HG02981 (cell line): ENCODE results near the gene TRIM56.
"Not testable (repeated sequence)": the region's sequence is repeated elsewhere in the genome, so short reads cannot be mapped to it uniquely, and the experiment has no call there.

Source experiments
- ATAC-seq: cut with Tn5 transposase; IDR thresholded peaks from one replicate; pipeline ENCODE4 v1.9.1; 2021; ENCODE audit warnings: mild to moderate bottlenecking, moderate library complexity; ENCODE audit not compliant: unreplicated experiment

The TRIM56 gene, protein sequence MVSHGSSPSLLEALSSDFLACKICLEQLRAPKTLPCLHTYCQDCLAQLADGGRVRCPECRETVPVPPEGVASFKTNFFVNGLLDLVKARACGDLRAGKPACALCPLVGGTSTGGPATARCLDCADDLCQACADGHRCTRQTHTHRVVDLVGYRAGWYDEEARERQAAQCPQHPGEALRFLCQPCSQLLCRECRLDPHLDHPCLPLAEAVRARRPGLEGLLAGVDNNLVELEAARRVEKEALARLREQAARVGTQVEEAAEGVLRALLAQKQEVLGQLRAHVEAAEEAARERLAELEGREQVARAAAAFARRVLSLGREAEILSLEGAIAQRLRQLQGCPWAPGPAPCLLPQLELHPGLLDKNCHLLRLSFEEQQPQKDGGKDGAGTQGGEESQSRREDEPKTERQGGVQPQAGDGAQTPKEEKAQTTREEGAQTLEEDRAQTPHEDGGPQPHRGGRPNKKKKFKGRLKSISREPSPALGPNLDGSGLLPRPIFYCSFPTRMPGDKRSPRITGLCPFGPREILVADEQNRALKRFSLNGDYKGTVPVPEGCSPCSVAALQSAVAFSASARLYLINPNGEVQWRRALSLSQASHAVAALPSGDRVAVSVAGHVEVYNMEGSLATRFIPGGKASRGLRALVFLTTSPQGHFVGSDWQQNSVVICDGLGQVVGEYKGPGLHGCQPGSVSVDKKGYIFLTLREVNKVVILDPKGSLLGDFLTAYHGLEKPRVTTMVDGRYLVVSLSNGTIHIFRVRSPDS

DNA sequence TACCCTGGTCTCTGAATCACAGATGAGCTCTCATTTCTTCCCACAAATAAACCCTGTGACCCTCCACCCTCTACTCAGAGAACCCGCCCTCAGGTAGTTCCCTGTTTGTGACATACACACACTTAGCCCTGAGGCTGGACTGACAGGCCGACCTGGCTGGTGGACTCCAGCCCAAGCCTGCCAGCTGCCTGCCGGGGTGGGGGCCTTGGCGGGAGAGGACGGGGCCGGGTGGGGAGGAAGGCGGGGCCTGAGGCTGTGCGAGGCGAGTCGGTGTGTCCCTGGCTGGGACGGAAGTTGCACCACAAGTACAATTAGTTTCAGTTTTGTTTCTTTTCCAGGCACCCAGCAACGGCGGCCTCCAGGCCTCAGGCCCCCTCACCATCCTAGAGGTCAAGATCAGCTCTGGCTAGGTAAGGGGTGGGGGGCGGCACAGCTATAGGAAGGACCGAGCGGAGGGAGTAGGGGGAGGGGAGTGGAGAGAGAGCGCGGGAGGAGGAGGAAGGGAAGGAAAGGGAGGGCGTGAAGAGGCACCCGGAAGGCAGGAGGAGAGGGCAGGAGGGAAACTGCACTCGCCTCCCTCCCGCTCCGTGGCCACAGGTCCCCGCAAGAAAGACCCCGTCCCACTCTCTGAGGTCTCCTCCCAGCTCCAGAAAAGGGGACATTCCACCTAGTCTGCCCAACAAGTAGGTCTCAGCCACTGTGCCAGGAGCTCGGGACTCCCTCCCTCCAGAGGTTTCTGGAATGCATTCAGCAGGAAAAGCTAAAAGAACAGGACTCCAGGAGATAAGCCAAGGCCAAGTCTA, at the start of gene TRIM56:
TSS of gene TRIM56 (plus strand) at position 320 of the 803 bp plus-strand sequence. CDS start 1,832 bp downstream, outside the sequence.
- peak; percentile 91 for ATAC-seq

GRCh38 chr7:101035941-101036340, 49.3 kb upstream of the TRIM56 start:
- ATAC-seq: no peak

- not testable (repeated sequence) for ATAC-seq
These were observed 44.0 kb upstream of the TRIM56 start for GRCh38 chr7:101041283-101041682.

- no peak for ATAC-seq
These were observed 26.9 kb upstream of the TRIM56 start for GRCh38 chr7:101058355-101058754.

GRCh38 chr7:101059620-101059942, 25.7 kb upstream of the TRIM56 start:
- ATAC-seq: no peak

- no peak for ATAC-seq
These were observed 24.3 kb upstream of the TRIM56 start for GRCh38 chr7:101060992-101061391.

DNA sequence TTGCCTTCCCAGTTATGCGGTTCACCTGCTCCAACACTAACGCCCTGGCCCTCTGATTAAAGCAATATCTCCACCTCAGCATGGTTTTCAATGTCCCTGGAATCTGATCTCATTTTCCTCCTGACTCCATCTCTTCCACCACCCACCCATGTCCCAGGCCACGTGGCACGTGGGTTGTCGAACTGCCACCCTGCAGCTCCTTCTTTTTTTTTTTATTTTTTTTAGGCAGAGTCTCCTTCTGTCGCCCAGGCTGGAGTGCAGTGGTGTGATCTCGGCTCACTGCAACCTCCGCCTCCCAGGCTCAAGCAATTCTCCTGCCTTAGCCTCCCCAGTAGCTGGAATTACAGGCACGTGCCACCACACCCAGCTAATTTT, 21.1 kb upstream of the TRIM56 start:
- not testable (repeated sequence) for ATAC-seq

- not testable (repeated sequence) for ATAC-seq
These were observed 20.1 kb upstream of the TRIM56 start for GRCh38 chr7:101065162-101065561.

DNA sequence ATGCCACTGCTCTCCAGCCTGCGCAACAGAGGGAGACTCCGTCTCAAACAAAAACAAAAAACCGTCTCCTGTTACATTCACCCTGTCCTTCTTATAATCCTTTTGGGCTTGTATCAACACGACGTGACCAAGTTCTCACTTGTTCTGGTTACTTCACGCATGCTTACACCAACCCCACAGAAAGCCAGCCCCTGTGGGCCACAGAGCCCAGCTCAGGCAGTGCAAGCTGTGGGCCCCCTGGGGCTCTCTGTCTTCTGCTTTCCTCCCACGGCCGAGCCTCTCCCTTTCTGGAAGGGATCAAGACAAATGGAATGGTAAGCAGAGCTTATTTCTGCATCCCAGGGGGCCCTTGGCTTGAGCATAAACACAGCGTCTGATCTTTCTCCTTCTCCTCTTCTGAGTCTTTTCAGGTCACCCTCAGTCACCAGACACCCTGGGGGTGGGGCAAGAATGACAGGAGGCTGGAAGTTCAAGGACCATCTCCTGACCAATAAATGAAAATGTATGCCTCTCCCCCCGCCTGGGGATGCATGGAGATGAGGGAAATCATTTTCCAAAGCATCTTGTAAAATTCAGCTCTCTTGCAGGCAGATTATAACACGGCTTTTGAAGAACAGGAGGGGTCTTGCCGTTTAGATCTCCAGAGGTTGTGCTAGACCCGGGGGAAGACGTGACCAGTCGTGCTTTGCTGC, 19.0 kb upstream of the TRIM56 start:
- ATAC-seq: no peak

DNA sequence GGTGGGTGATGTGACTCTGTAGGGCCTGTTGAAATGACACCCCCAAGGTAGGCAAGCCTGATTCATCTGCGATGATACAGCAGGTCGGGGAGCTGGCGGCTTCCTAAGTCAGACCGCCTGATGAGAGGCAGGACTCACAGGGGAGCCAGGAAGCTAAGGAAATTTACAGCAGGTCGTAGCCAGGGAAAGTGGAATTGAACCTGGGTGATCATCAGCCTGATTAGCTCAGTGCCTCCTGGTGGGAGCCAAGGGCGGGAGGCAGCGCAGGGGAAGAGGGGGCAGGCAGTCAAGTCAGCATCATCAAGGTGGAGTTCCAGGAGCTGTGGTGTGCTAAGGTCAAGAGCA, 18.5 kb upstream of the TRIM56 start:
- ATAC-seq: no peak

GRCh38 chr7:101068401-101068800, 16.9 kb upstream of the TRIM56 start:
- ATAC-seq: no peak

DNA sequence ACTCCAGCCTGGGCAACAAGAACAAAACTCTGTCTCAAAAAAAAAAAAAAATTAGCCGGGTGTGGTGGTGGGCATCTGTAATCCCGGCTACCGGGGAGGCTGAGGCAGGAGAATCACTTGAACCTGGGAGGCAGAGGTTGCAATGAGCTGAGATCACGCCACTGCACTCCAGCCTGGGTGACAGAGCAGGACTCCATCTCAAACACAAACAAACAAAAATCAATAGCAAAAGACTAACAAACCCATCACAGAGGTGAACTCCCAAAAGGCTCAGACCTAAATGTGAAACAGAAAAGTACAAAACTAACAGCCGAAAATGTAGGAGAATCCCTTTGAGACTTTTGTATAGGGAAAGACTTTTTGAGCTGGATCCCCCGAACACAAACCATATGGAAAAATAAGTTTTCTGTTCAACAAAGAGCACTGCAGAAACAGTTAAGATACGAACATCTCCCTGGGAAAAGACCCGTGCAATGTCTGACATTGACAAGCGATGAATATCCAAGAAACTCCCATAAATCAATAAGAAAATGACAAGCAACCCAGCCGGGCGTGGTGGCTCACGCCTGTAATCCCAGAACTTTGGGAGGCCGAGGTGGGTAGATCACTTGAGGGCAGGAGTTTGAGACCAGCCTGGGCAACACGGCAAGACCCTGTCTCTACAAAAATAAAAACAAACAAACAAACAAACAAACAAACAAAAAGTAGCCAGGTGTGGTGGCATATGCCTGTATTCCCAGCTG, 13.7 kb upstream of the TRIM56 start:
- not testable (repeated sequence) for ATAC-seq

DNA sequence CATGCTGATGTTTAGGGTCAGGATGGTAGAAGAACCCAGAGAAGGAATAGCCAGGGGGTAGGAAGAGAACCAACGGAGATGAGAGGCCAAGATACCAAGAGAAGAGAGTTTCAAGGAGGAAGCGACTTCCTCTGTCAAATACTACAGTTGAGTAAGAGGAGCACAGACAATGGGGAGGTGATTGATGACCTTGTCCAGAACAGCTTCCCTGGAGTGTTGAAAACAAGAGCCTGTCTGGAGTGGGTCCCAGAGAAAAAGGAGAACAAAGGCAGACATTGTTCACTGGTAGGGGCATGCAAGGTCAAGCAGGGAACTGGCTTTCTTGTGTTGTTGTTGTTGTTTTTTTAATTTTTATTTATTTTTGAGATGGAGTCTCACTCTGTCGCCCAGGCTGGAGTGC, 9.6 kb upstream of the TRIM56 start:
- ATAC-seq: no peak

GRCh38 chr7:101076183-101076582, 9.1 kb upstream of the TRIM56 start:
- ATAC-seq: not testable (repeated sequence)

GRCh38 chr7:101077303-101078086, 7.8 kb upstream of the TRIM56 start:
- peak; percentile 71 for ATAC-seq

GRCh38 chr7:101081432-101081831, 3.8 kb upstream of the TRIM56 start:
- no peak for ATAC-seq

DNA sequence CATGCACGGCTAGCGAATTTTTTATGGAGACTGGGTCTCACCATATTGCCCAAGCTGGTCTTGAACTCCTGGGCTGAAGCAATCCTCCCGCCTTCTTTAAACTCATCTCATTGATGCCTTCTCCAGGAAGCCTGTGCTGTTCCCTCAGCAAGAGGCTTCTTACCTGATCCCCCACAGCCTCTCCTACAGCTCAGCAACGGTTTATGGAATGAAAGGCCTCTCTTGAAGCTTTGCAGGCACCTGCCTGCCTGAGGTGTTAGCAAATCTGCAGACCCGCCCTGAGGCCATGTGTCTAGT, 468 bp upstream of the TRIM56 start:
- ATAC-seq: no peak

DNA sequence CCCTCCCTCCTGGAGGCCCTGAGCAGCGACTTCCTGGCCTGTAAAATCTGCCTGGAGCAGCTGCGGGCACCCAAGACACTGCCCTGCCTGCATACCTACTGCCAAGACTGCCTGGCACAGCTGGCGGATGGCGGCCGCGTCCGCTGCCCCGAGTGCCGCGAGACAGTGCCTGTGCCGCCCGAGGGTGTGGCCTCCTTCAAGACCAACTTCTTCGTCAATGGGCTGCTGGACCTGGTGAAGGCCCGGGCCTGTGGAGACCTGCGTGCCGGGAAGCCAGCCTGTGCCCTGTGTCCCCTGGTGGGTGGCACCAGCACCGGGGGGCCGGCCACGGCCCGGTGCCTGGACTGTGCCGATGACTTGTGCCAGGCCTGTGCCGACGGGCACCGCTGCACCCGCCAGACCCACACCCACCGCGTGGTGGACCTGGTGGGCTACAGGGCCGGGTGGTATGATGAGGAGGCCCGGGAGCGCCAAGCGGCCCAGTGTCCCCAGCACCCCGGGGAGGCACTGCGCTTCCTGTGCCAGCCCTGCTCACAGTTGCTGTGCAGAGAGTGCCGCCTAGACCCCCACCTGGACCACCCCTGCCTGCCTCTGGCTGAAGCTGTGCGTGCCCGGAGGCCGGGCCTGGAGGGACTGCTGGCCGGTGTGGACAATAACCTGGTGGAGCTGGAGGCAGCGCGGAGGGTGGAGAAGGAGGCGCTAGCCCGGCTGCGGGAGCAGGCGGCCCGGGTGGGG, 2.2 kb downstream of the TRIM56 start:
- ATAC-seq: no peak

GRCh38 chr7:101088069-101088425, 2.8 kb downstream of the TRIM56 start:
- ATAC-seq: no peak
